ENCODE results near the gene FGD1.
"Not testable (repeated sequence)": the region's sequence is repeated elsewhere in the genome, so short reads cannot be mapped to it uniquely, and the experiment has no call there.

Gene FGD1

DNA sequence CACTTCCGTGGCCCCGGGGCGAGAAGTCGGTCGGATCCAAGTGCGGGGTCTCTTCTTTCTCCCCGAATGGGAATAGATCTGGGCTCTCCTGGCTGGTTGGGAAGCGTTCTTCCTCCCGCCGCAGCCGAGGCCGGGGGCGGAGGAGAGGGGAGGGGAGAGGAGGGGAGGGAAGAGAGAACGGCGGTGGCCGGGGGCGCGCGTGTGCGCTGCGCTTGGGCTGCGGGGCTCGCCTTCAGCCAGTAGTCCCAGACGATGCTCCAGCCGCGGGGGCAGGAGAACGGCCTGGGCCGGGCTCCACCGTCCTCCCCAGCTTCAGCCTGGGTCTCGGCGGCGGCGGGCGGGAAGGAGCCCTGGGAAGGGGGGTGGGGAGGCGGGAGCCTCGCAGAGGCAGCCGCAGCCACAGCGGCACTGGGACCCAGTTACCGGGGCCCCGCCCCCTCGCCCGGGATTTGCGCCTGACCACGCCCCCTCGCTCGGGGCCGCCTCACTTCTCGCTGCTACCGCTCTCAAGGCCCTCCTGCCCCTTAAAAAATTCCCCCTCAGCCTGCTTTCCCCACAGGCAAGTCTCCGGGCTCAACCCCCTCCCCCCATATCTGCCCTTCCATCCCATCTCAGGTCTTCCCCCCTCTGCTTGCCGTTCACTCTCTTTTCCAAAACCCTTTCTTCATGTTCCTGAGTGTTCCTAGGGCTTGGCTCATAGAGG is at the start of gene FGD1:
FGD1 (minus strand) TSS at position 421 of the 703 bp plus-strand sequence. CDS start 802 bp downstream, outside the sequence.
- DNase-seq, result peak; percentile 61

GRCh38 chrX:54542239-54542638 is 46.2 kb upstream of the FGD1 start:
- not testable (repeated sequence) for DNase-seq

DNA sequence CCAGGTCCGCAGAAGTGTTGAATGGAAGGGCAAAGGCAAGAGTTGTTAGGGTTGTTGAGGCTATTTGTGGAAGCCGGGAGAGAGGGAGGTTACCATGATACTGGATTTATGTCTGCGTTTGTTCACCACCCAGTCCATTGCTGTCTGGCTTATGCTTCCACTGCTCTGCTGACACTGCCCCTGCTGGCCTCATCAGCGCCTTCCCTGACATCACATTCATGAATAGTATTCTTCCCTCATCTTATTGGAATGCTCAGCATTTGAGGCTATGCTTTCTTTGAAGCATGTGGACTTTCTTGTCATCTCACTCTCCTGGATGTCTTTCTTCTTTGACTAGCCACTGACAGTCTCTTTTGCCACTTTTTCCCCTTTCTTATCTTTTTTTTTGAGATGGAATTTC is 44.3 kb upstream of the FGD1 start:
- no peak for DNase-seq

- no peak for DNase-seq
Observed at GRCh38 chrX:54534271-54534670, 38.2 kb upstream of the FGD1 start.

GRCh38 chrX:54530357-54530900 is 34.4 kb upstream of the FGD1 start:
- no peak for DNase-seq

- peak; percentile 81 for DNase-seq
Observed at GRCh38 chrX:54529552-54530356, 33.7 kb upstream of the FGD1 start, which contains the start of gene GNL3L. Gene GNL3L (plus strand): TSS chrX:54530219. CDS start chrX:54532567, 2,348 bp downstream.

DNA sequence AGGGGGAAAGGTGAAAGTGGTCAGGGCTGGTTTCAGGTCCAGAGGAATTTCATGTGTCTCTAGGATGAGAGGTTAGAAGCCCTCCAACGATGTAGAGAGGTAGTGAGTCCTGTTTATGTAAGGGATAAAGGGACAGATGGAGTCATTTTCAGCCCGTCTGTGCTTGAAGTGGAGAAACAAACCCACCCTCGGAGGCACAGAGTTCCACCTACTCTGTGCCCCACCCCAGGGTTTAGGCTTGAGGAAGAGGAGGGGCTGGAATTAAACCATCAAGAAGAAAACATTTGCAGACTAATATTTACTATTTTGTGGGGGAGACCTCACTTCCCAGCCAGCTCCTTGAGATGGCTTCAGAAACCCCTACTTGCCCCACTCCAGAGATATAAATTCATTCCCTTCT is 33.1 kb upstream of the FGD1 start:
- no peak for DNase-seq

DNA sequence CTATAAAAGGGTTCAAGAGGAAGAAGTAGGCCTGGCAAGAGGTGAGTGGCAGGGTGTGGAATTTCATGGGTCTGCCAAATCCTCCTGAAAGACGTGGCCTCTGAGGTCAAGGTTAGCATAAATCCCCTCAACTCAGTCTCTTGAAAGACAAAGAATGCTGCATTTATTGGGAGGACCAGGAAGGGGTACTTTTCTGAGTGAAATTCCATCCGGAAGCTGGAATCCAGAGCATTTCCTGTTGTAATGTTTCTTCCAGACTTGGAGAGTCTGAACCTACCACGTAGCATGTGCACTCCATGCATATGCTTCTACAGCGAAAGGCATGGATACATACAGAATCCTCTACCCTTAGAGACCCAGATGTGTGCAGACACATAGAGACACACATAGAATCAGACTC is 13.4 kb upstream of the FGD1 start:
- DNase-seq, result no peak

- no peak for DNase-seq
Observed at GRCh38 chrX:54496936-54497335, 902 bp upstream of the FGD1 start.

DNA sequence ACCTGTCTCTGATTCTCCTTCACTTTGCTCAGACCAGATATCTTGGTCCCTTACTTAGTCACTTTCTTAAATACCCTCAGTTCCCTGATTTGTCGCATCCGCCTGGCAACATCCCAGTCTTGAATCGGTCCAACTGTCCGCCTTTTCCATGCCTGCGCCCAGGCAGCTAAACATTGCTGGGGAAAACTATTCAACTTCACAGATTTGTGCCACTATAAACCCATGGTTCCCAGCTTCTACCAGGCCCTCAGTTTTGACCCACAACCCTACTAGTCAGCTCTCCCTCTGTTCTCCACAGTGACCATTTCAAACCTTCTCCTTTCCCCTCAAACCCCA is 451 bp upstream of the FGD1 start:
- DNase-seq, result no peak

GRCh38 chrX:54494989-54495813 is 833 bp downstream of the FGD1 start:
- DNase-seq, result no peak

- no peak for DNase-seq
Observed at GRCh38 chrX:54494166-54494988, 1.7 kb downstream of the FGD1 start.

- DNase-seq, result no peak
Observed at GRCh38 chrX:54492340-54492739, 3.7 kb downstream of the FGD1 start.

DNA sequence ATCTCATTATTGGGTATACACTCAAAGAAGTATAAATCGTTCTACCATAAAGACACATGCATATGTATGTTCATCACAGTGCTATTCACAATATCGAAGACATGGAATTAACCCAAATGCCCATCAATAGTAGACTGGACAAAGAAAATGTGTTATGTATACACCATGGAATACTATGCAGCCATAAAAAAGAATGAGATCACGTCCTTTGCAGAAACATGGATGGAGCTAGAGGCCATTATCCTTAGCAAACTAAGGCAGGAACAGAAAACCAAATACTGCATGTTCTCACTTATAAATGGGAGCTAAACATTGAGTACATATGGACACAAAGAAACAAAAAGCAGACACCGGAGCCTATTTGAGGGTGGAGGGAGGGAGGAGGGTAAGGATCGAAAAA is 6.2 kb downstream of the FGD1 start:
- DNase-seq, result not testable (repeated sequence)

GRCh38 chrX:54484666-54485065 is 11.4 kb downstream of the FGD1 start:
- DNase-seq, result no peak

GRCh38 chrX:54483946-54484345 is 12.1 kb downstream of the FGD1 start:
- DNase-seq, result no peak

- DNase-seq, result no peak
Observed at GRCh38 chrX:54482839-54483593, 13.0 kb downstream of the FGD1 start.

DNA sequence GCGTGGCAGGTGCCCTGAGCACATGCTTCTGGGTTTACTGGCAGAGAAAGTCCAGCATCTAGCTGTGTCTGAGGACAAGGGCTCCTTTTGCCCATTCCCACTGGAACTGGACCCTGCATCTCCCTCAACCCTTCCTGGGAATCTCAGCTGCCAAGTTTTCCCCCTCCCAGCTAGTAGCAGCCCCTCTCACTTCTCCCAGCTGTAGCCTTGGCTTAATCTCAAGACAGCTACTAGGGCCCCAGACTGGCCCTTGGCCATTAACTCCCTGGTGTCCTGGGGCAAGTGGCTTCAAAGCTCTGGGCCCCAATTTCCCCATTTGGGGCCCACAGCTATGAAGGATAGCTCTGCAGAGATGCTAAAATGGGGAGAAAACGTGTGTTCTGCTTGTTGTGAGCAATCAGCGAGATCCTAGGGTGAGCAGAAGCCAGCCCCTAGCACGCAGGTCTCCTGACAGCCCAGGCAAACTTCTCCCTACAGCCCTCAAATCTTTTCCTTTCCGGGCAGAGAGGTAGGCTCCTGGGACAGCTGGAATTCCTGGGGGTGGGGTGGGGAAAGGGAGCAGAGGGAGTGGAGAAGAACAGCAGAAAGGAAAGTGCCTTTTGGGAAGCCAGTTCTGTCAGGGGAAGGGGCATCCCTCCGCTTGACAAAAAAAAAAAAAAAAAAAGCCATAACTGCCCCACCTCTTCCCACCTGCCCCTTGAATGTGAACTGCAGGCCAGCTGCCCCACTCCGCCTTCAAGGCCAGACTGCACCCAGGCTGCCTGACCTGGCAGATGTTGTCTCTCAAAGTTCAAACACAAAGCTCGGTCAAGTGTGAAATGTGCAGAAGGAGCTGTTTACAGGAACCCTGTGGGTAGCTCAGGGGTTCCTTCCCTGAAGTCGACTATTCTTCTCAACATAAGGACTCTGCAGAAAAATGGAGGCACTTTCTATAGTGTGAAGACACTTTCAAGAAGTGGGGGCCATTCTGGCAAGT is 16.6 kb downstream of the FGD1 start:
- DNase-seq, result no peak

- no peak for DNase-seq
Observed at GRCh38 chrX:54473993-54474859, 21.8 kb downstream of the FGD1 start.
